Upper lobe of left lung (tissue), 4 donors: ENCODE measurements around the gene PRAMEF1.

ENCODE experiments used
- CTCF ChIP-seq, 6 experiments: fragments of 450-650 bp in 4 of 6; fragments of 200-600 bp in 2 of 6; sonication (generic) in 2 of 6; IDR thresholded peaks; one replicate each; pipeline ENCODE4 v1.5.1; 2016 to 2019; ENCODE audit warnings: antibody characterized with exemption in 6 of 6
- POLR2A ChIP-seq, 4 donors: fragments of 450-650 bp; IDR thresholded peaks; one replicate each; pipeline ENCODE4 v1.5.1; 2016 to 2017; ENCODE audit warnings: antibody characterized with exemption in 4 of 4, mild to moderate bottlenecking in 2 of 4
- POLR2AphosphoS5 ChIP-seq, 2 donors: sonication (generic); formaldehyde crosslinking; IDR thresholded peaks; one replicate each; pipeline ENCODE4 v1.5.1; 2017; ENCODE audit warnings: antibody characterized with exemption in 2 of 2

GRCh38 chr1:12763479-12763878 is 27.7 kb upstream of the PRAMEF1 start:
- TF ChIP-seq POLR2A (IDR thresholded peaks at IDR 0.05) (no peak), CTCF (IDR thresholded peaks at IDR 0.05) (no peak), POLR2AphosphoS5 (IDR thresholded peaks at IDR 0.05) (no peak)
